GM18951 (cell line): ENCODE measurements around the gene FHAD1.

Experiments
- POLR2A ChIP-seq: IDR thresholded peaks from 4 replicates; pipeline ENCODE4 v1.6.1; 2011; ENCODE audit warnings: mild to moderate bottlenecking; ENCODE audit not compliant: insufficient read length, insufficient read depth; ENCODE audit errors: extremely low read depth
- in situ Hi-C: fragments of 300-500 bp; cut with MboI; formaldehyde crosslinking; loops from one replicate; pipeline ENCODE4 v1.12.0; 2022; ENCODE audit warnings: low sequenced_read_pairs, mixed read lengths, inconsistent platforms; ENCODE audit not compliant: unreplicated experiment

The FHAD1 gene

GRCh38 chr1:15246960-15247614 is at the start of gene FHAD1:
FHAD1 (plus strand) TSS chr1:15247223; CDS start chr1:15251785, 4,562 bp downstream.
- in situ Hi-C loops, result no loop called here
- no peak for TF ChIP-seq POLR2A

GRCh38 chr1:15197591-15198447 is 49.2 kb upstream of the FHAD1 start:
- in situ Hi-C loops, result no loop called here
- TF ChIP-seq POLR2A, result no peak

- no peak for TF ChIP-seq POLR2A
- in situ Hi-C loops, result no loop called here
Measured at GRCh38 chr1:15198684-15199083, 48.3 kb upstream of the FHAD1 start.

- TF ChIP-seq POLR2A, result no peak
- in situ Hi-C loops, result no loop called here
Measured at GRCh38 chr1:15201221-15201620, 45.8 kb upstream of the FHAD1 start.

GRCh38 chr1:15201849-15202551 is 45.0 kb upstream of the FHAD1 start:
- in situ Hi-C loops, result no loop called here
- TF ChIP-seq POLR2A, result no peak

- TF ChIP-seq POLR2A, result no peak
- in situ Hi-C loops, result no loop called here
Measured at GRCh38 chr1:15204931-15205330, 42.1 kb upstream of the FHAD1 start.

- in situ Hi-C loops, result no loop called here
- no peak for TF ChIP-seq POLR2A
Measured at GRCh38 chr1:15205586-15206346, 41.3 kb upstream of the FHAD1 start.

- in situ Hi-C loops, result no loop called here
- no peak for TF ChIP-seq POLR2A
Measured at GRCh38 chr1:15206418-15207030, 40.5 kb upstream of the FHAD1 start.

GRCh38 chr1:15207031-15207828 is 39.8 kb upstream of the FHAD1 start:
- in situ Hi-C loops, result no loop called here
- TF ChIP-seq POLR2A, result no peak

- no peak for TF ChIP-seq POLR2A
- in situ Hi-C loops, result no loop called here
Measured at GRCh38 chr1:15207829-15208429, 39.1 kb upstream of the FHAD1 start.

GRCh38 chr1:15210651-15211375 is 36.2 kb upstream of the FHAD1 start:
- TF ChIP-seq POLR2A, result no peak
- in situ Hi-C loops, result no loop called here

GRCh38 chr1:15211424-15211823 is 35.6 kb upstream of the FHAD1 start:
- TF ChIP-seq POLR2A, result no peak
- in situ Hi-C loops, result no loop called here
